ENCODE results near the gene CNRIP1. TPM values are rescaled to one million over a fixed set of nuclear protein-coding genes. Genes with fewer than 3 reads are reported as not detected.
A peak's percentile ranks its signal among the peaks of the same experiment; 100 is the strongest.

Gene CNRIP1, protein sequence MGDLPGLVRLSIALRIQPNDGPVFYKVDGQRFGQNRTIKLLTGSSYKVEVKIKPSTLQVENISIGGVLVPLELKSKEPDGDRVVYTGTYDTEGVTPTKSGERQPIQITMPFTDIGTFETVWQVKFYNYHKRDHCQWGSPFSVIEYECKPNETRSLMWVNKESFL
- total RNA-seq (2012; rRNA removed) (23.3 and 25.6 TPM in 2 replicates), polyA plus RNA-seq (2012; rRNA removed) (32.6 and 32.7 TPM in 2 replicates), Bru-seq, nascent RNA (percentile 58 among the genes with signal in this experiment), BruChase-seq, experiment 1, labeled RNA remaining after a 6-hour chase (percentile 66 among the genes with signal in this experiment), BruChase-seq, experiment 2, labeled RNA remaining after a 2-hour chase (percentile 73 among the genes with signal in this experiment)
- 20.4 and 21.8 TPM in 2 replicates for polyA plus RNA-seq (2012; cell fraction: cytosol; rRNA removed)
- polyA plus RNA-seq (2012; cell fraction: nucleus; rRNA removed; ENCODE audit: low replicate concordance): 9.9 and 22.0 TPM in 2 replicates
- long read RNA-seq, transcript CNRIP1-201 (3 exons, 1,953 nt): major isoform, 25 of 38 reads
- long read RNA-seq, partial matches to known transcripts: 4 of 38 reads
- long read RNA-seq, other reads (novel, unspliced or antisense): 8 of 38 reads

- no peaks in the 10 kb centered on the region for H4K20me1 ChIP-seq (ENCODE audit: insufficient read depth, low read length)
- H4K5ac ChIP-seq (ENCODE audit: low read depth, low read length): peak within 1 kb of the TSS; percentile 79
- intact Hi-C loops (cut with micrococcal nuclease): loop anchor here (1.0 to 2.0 kb wide), 2 partner anchors 69 to 122 kb away; no protein-coding TSS in a partner anchor
- dilution Hi-C loops (cut with HindIII; ENCODE audit: low sequenced_read_pairs, unreplicated experiment): no loop called here
- H2BK15ac ChIP-seq (ENCODE audit: low read depth, low read length): peak within 1 kb of the TSS; percentile 48; the same call in 1 of the 3 replicates
- TF ChIP-seq MAZ (IDR thresholded peaks at IDR 0.05; ENCODE audit: borderline replicate concordance, low read depth, low read length): peak; percentile 74
- no peak for TF ChIP-seq RFX5 (IDR thresholded peaks at IDR 0.05; ENCODE audit: low read depth, low read length)
- 0 out of 2 replicates have a peak, but pooled peaks have one; percentile 39 for TF ChIP-seq BHLHE40 (IDR thresholded peaks at IDR 0.05; ENCODE audit: low read depth, low read length)
- TF ChIP-seq MXI1 (IDR thresholded peaks at IDR 0.05; ENCODE audit: borderline replicate concordance, low read depth, low read length): peak; percentile 8
- peak within 1 kb of the TSS; percentile 41 for H2AK5ac ChIP-seq (ENCODE audit: low read depth, low read length)
- H3K56ac ChIP-seq (ENCODE audit: extremely low read depth, insufficient read depth, low read length): peak within 1 kb of the TSS; percentile 89
- peak within 1 kb of the TSS; percentile 94 for H3K4me2 ChIP-seq (ENCODE audit: low read depth, low read length)
- H3K79me1 ChIP-seq (ENCODE audit: low read depth in 1 of 2, low read length in 2 of 2): peaks cover 15 to 38% of the 10 kb centered on the region in 2 experiments
- peak within 1 kb of the TSS; percentile 27 for H2BK20ac ChIP-seq (ENCODE audit: low read depth, low read length)
- peaks cover 3% of the 10 kb centered on the region; the same call in 1 of the 2 replicates for H3K36me3 ChIP-seq (ENCODE audit: control insufficient read depth, insufficient read depth, low read length)
- H2AFZ ChIP-seq (replicated peaks; ENCODE audit: low read length, poor library complexity): peak within 1 kb of the TSS; percentile 96
- ATAC-seq (ENCODE audit: low read depth) (peak; percentile 77), DNase-seq (peak; percentile 83)
- peak within 1 kb of the TSS; percentile 91 for H3K4ac ChIP-seq (ENCODE audit: low read depth, low read length)
- no peaks in the 10 kb centered on the region for H3K9me3 ChIP-seq (ENCODE audit: control insufficient read depth, insufficient read depth, low read length)
- H3K27ac ChIP-seq (ENCODE audit: insufficient read depth, low read length): peak within 1 kb of the TSS; percentile 98
- 4% methylated on average over 5 of the region's 64 CpGs; no CpG with 5 or more reads in 1 of the 2 experiments for WGBS, 2 experiments (ENCODE audit: extremely low coverage in 2 of 2, insufficient read length in 1 of 2)
- in situ Hi-C loops (cut with MboI; ENCODE audit: low sequenced_read_pairs): no loop called here
- H3K27me3 ChIP-seq (ENCODE audit: control insufficient read depth, insufficient read depth, low read length): no peaks in the 10 kb centered on the region
- H3K4me3 ChIP-seq (ENCODE audit: insufficient read depth, low read depth, low read length): peak within 1 kb of the TSS; percentile 87
- no TSS peak for BruUV-seq (replicated peaks)
- H4K8ac ChIP-seq (ENCODE audit: low read depth in 2 of 2, low read length in 2 of 2): peak within 1 kb of the TSS; percentile 70 to 93
- peak within 1 kb of the TSS; percentile 99 for H3K23ac ChIP-seq (ENCODE audit: low read depth, low read length)
- H3K9ac ChIP-seq (ENCODE audit: low read depth, low read length): peak within 1 kb of the TSS; percentile 93
- peak within 1 kb of the TSS; percentile 90 for H2BK5ac ChIP-seq (ENCODE audit: low read depth, low read length, poor library complexity, severe bottlenecking)
- POLR2A ChIA-PET (ENCODE audit: unreplicated experiment): interaction anchor here (0.7 kb wide), 1 partner anchor 67 kb away, joined by 6 read pairs; no protein-coding TSS in a partner anchor
- peak within 1 kb of the TSS; percentile 90 for H3K14ac ChIP-seq (replicated peaks; ENCODE audit: low read depth, low read length)
- H3K18ac ChIP-seq (ENCODE audit: low read depth, low read length): peak within 1 kb of the TSS; percentile 71
- H3K9me1 ChIP-seq (ENCODE audit: insufficient read depth, low read length): no peaks in the 10 kb centered on the region; the same call in 1 of the 2 replicates
- peak within 1 kb of the TSS; percentile 95 for H4K91ac ChIP-seq (ENCODE audit: insufficient read depth, low read depth, low read length)
- peak within 1 kb of the TSS; percentile 87 for H2BK120ac ChIP-seq (ENCODE audit: low read depth, low read length)
- no peaks in the 10 kb centered on the region for H3K4me1 ChIP-seq (ENCODE audit: control insufficient read depth, insufficient read depth, low read length)
- CTCF ChIA-PET: interaction anchor here (0.8 to 1.2 kb wide), 3 partner anchors 11 to 38 kb away, joined by 3 to 6 read pairs (median 5); no protein-coding TSS in a partner anchor
- peak within 1 kb of the TSS; percentile 96 for H2AK9ac ChIP-seq (replicated peaks; ENCODE audit: low read depth, low read length, poor library complexity)
Observed at GRCh38 chr2:68319398-68320117, at the start of gene CNRIP1. Gene CNRIP1, minus strand, starts transcription at chr2:68319949. Its CDS starts 549 bp downstream, at chr2:68319400.
